ENCODE data around the gene ARHGAP4.

Gene ARHGAP4

GRCh38 chrX:153939573-153939972 is 13.5 kb upstream of the ARHGAP4 start:
- Mint-ChIP-seq H3K36me3 (no peaks in the 10 kb centered on the region), H3K27me3 (no peaks in the 10 kb centered on the region), H3K27ac (no peak overlapping the region), H3K4me1 (peaks cover 16% of the 10 kb centered on the region), H3K4me3 (no peak overlapping the region), H3K9me3 (no peaks in the 10 kb centered on the region)

DNA sequence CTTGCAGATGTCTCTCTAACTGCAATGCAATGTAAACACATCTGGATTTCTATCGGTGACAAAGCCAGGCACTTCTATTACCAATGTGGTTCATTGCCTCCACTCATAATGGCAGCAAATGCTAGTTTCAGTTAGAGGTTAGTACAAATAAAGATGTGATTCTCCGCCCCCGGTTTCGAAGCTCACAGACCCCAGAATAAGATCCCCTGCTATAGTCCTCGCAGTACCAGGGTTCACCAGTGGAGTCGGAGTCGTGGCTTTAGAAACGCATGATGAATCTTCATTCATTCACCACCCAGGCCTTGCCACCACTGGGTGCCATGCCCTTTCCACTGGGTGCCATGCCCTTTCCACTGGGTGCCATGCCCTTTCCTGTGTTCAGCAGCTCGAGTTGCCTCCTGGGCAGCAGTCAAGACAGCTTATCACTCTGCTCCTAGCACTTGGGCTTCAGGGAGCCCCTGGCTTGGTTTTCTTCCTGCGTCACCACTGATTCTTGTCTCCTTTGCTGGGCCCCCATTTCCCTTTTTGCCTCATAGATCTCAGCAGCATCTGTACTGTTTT is 12.2 kb upstream of the ARHGAP4 start:
- H3K4me3 Mint-ChIP-seq = no peak overlapping the region
- no peak overlapping the region for H3K27ac Mint-ChIP-seq
- no peaks in the 10 kb centered on the region for H3K9me3 Mint-ChIP-seq
- no peaks in the 10 kb centered on the region for H3K27me3 Mint-ChIP-seq
- peaks cover 20% of the 10 kb centered on the region for H3K4me1 Mint-ChIP-seq
- H3K36me3 Mint-ChIP-seq = no peaks in the 10 kb centered on the region

DNA sequence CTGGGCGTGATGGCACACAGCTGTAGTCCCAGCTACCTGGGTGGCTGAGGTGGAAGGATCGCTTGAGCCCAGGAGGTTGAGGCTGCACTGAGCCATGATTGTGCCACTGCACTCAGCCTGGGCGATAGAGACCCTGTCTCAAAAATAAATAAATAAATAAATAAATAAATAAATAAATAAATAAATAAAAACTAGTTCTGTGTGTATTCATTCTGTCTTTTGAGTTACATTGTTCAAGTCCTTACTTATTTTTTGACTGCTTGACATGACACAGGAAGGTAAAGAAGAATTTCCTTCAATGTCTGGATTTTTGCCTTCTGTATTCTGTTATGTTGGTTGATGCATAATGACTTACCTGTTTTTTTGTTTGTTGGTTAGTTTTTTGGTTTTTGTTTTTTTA is 11.0 kb upstream of the ARHGAP4 start:
- Mint-ChIP-seq H3K27ac (peak overlapping the region; percentile 68), H3K36me3 (no peaks in the 10 kb centered on the region), H3K9me3 (no peaks in the 10 kb centered on the region), H3K4me3 (no peak overlapping the region), H3K27me3 (no peaks in the 10 kb centered on the region), H3K4me1 (peaks cover 20% of the 10 kb centered on the region)

DNA sequence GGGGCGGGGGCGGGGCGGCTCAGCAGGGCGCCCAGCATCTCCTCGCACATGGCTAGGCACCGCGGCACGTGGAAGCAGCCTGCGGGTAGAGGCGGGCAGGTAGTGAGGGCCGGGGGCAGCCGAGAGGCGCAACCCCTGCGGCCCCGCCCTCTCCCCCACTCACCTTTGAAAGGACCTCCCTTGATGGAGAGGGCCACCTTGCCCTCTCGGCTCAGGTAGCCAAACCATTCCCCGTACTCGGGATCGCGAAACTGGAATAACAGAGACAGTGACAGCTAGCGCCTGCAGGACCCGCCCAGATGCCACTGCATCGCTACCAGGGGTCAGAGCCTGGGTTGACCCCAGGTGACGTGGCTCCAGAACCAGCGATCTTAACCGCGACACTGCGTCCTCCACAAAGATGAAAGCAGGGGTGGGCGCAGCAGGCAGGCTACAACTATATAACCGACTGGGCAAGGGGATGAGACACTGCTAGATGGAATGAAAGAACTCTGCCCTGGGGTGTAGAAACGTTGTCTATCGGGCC is 9.3 kb upstream of the ARHGAP4 start:
- peak overlapping the region; percentile 74 for H3K27ac Mint-ChIP-seq

DNA sequence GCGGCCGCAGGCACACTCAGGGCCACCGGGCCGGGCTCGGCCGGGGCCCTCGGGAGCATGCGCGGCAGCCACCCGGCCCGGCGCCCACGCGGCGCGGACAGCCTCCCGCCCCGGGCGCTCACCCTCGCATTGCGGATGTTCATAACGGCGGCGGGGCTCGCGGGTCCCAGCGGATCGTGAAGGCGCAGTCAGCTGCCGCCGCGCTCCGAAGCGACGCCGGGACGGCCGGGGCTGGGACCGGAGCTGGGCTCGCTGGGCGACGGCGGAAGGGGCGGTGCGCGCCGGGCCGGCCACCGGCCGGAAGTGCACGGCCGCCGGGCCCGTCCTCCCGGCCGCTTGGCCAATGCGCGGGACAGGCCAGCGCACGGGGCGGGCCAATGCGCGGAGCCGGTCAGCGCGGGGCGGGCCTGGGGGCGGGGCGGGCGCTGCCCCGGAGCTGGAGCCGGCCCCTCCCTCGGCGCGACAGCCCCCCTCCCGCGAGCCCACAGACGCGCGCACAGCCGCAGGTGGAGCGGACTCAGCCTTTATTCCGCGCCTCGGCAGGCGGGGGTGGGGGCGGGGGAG is 8.8 kb upstream of the ARHGAP4 start, which contains the start of gene NAA10:
TSS of gene NAA10 (minus strand) at position 276 of the 564 bp plus-strand sequence. CDS start at position 143, 133 bp downstream.
- H3K4me1 Mint-ChIP-seq = peaks cover 15% of the 10 kb centered on the region
- H3K36me3 Mint-ChIP-seq = peaks cover 4% of the 10 kb centered on the region
- no peaks in the 10 kb centered on the region for H3K27me3 Mint-ChIP-seq
- peak within 1 kb of the TSS; percentile 88 for H3K4me3 Mint-ChIP-seq
- no peaks in the 10 kb centered on the region for H3K9me3 Mint-ChIP-seq
- H3K27ac Mint-ChIP-seq = peak within 1 kb of the TSS; percentile 84

More for the DNA sequence above, 9.3 kb upstream of the ARHGAP4 start:
- H3K4me3 Mint-ChIP-seq = peak overlapping the region; percentile 79
- H3K36me3 Mint-ChIP-seq = peaks cover 4% of the 10 kb centered on the region
- H3K4me1 Mint-ChIP-seq = peaks cover 18% of the 10 kb centered on the region
- no peaks in the 10 kb centered on the region for H3K27me3 Mint-ChIP-seq
- no peaks in the 10 kb centered on the region for H3K9me3 Mint-ChIP-seq

DNA sequence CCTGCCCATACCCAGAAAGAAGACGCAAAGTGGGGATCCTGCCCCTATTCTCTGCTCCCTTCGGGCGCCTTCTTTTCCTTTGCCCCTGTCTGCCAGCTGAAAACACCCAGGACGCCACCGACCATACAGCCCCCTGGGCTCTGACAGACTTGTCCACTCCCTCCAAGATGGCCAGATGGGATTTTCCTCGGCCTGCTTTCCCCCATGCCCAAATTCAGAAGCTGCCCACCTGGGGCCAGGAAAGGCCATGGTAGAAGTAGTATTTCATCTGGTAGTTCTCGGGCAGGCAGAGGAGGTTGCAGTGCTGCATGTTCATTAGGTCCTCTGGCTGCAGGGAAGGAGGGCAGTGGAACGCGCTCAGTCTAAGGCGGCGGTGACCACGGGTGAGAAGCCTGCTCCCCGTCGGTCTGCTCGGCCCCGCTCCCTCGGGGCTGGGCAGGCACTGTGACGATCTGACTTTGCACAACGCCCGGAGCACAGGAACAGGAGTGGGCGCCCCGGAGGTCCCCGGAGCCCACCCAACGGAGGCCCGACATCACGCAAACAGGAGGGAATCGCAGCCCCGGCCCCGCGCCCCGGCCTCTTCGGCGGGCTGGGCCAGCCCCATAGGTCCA is 8.2 kb upstream of the ARHGAP4 start:
- Mint-ChIP-seq H3K9me3 (no peaks in the 10 kb centered on the region), H3K36me3 (peaks cover 4% of the 10 kb centered on the region), H3K27ac (peak overlapping the region; percentile 84), H3K27me3 (no peaks in the 10 kb centered on the region), H3K4me1 (peaks cover 16% of the 10 kb centered on the region), H3K4me3 (peak overlapping the region; percentile 88)

DNA sequence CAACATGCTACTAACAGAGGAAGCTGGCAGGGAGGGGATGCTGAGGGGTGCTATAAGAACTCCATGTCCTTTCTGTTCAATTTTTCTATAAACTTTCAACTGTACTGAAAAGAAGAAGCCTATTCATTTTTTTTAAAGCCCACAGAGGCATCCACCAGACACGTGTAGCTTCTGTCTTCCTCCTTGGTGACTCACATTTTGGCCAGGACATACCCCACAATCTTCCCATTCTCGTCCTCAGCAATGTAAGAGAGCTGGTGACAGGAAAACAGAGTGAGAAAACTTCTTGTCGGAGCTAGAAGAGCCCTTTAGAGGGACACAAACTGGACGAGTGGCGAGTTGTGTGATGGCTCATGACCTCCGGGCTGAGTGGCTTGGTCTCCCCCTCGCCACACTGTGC is 7.7 kb upstream of the ARHGAP4 start:
- Mint-ChIP-seq H3K4me1 (peaks cover 20% of the 10 kb centered on the region), H3K9me3 (no peaks in the 10 kb centered on the region), H3K4me3 (peak overlapping the region; percentile 88), H3K27ac (peak overlapping the region; percentile 84), H3K36me3 (peaks cover 4% of the 10 kb centered on the region), H3K27me3 (no peaks in the 10 kb centered on the region)

GRCh38 chrX:153932220-153932915 is 6.3 kb upstream of the ARHGAP4 start:
- Mint-ChIP-seq H3K27me3 (no peaks in the 10 kb centered on the region), H3K4me1 (peaks cover 24% of the 10 kb centered on the region), H3K4me3 (peak overlapping the region; percentile 51), H3K9me3 (no peaks in the 10 kb centered on the region), H3K36me3 (peaks cover 6% of the 10 kb centered on the region), H3K27ac (no peak overlapping the region)

GRCh38 chrX:153931748-153932147 is 5.7 kb upstream of the ARHGAP4 start:
- no peak overlapping the region for H3K27ac Mint-ChIP-seq
- no peaks in the 10 kb centered on the region for H3K9me3 Mint-ChIP-seq
- H3K4me3 Mint-ChIP-seq = no peak overlapping the region
- H3K36me3 Mint-ChIP-seq = peaks cover 6% of the 10 kb centered on the region
- no peaks in the 10 kb centered on the region for H3K27me3 Mint-ChIP-seq
- peaks cover 24% of the 10 kb centered on the region for H3K4me1 Mint-ChIP-seq

- peaks cover 6% of the 10 kb centered on the region for H3K36me3 Mint-ChIP-seq
- H3K4me1 Mint-ChIP-seq = peaks cover 20% of the 10 kb centered on the region
- no peak overlapping the region for H3K4me3 Mint-ChIP-seq
- peak overlapping the region; percentile 88 for H3K27ac Mint-ChIP-seq
- no peaks in the 10 kb centered on the region for H3K27me3 Mint-ChIP-seq
- H3K9me3 Mint-ChIP-seq = no peaks in the 10 kb centered on the region
These were observed 5.1 kb upstream of the ARHGAP4 start for GRCh38 chrX:153931151-153931550.

DNA sequence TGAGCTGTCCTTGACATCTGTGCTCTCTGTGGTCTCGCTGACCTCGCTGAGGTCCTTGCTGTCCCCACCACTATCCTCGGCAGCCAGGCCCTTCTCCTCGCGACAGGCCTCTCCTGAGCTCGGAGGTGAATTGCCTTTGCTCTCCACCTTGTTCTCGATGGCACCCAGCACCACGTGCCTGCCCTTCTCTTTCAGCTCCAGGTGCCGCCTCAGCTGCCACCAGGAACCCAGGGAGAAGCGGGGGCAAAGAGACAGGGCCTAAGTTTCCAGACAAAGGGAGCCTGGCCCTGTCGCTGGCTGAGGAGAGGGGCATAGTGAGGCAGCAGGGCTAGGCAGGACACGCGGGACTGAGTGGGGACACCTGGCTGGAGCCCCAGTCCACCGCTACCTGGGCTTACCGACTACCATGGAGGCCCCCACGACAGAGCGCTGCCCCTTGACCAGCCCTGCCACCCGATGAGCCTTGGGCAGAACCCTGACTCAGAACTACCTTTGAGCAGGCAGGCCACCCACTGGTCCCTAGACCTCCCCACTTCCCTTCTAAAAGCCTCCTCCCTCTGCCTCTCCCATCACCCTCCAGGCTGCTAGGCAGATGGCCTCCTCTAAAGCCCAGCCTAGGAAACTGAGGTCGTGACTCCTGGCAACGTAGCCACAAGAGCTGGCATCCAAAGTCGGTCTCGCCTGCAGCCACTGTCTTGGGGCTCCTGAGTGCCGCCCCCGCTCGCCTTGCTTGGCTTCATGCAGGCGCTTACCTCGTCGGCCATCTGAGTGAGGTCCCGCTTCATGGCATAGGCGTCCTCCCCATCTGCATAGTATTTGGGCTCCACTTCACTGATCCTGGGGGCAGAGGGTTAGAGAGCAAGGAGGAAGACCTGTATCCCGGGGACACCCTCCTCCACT is 4.2 kb upstream of the ARHGAP4 start:
- H3K27ac Mint-ChIP-seq = no peak overlapping the region
- H3K36me3 Mint-ChIP-seq = peaks cover 6% of the 10 kb centered on the region
- H3K9me3 Mint-ChIP-seq = no peaks in the 10 kb centered on the region
- H3K4me1 Mint-ChIP-seq = peaks cover 20% of the 10 kb centered on the region
- no peaks in the 10 kb centered on the region for H3K27me3 Mint-ChIP-seq
- H3K4me3 Mint-ChIP-seq = no peak overlapping the region

GRCh38 chrX:153929576-153929975 is 3.5 kb upstream of the ARHGAP4 start:
- peaks cover 24% of the 10 kb centered on the region for H3K4me1 Mint-ChIP-seq
- peaks cover 6% of the 10 kb centered on the region for H3K36me3 Mint-ChIP-seq
- H3K9me3 Mint-ChIP-seq = no peaks in the 10 kb centered on the region
- no peak overlapping the region for H3K4me3 Mint-ChIP-seq
- no peaks in the 10 kb centered on the region for H3K27me3 Mint-ChIP-seq
- no peak overlapping the region for H3K27ac Mint-ChIP-seq

- Mint-ChIP-seq H3K4me3 (peak overlapping the region; percentile 80), H3K27ac (no peak overlapping the region), H3K4me1 (peaks cover 25% of the 10 kb centered on the region), H3K9me3 (no peaks in the 10 kb centered on the region), H3K27me3 (no peaks in the 10 kb centered on the region), H3K36me3 (peaks cover 6% of the 10 kb centered on the region)
These were observed 2.8 kb upstream of the ARHGAP4 start for GRCh38 chrX:153928846-153929245.

GRCh38 chrX:153927922-153928760 is 2.1 kb upstream of the ARHGAP4 start:
- no peaks in the 10 kb centered on the region for H3K27me3 Mint-ChIP-seq
- H3K4me3 Mint-ChIP-seq = peak overlapping the region; percentile 94
- H3K27ac Mint-ChIP-seq = peak overlapping the region; percentile 90
- peaks cover 27% of the 10 kb centered on the region for H3K4me1 Mint-ChIP-seq
- H3K9me3 Mint-ChIP-seq = no peaks in the 10 kb centered on the region
- peaks cover 6% of the 10 kb centered on the region for H3K36me3 Mint-ChIP-seq

Measured in activated naive CD4-positive, alpha-beta T cell treated with anti-CD3 and anti-CD28 coated beads, Interleukin-2, amount 50 U/mL, for 24 hours (primary cell).